Left ventricle myocardium inferior (tissue), 1 donor: ENCODE results near the gene CLIC5. TPM values are rescaled to one million over a fixed set of nuclear protein-coding genes. Genes with fewer than 3 reads are reported as not detected.

ENCODE experiments used
- DNase-seq: peaks from one replicate; pipeline ENCODE4 v3.0.0-alpha.2; 2020
- H3K27ac ChIP-seq: fragments of 200-600 bp; replicated peaks from 2 replicates; pipeline ENCODE4 v1.8.0; 2021
- H3K27me3 ChIP-seq: fragments of 200-600 bp; 2 replicates; pipeline ENCODE4 v1.8.0; 2021; ENCODE audit warnings: low read depth
- H3K36me3 ChIP-seq: fragments of 200-600 bp; 2 replicates; pipeline ENCODE4 v1.8.0; 2021
- H3K4me1 ChIP-seq: fragments of 200-600 bp; 2 replicates; pipeline ENCODE4 v1.8.0; 2021
- H3K4me3 ChIP-seq: fragments of 200-600 bp; 2 replicates; pipeline ENCODE4 v1.8.0; 2021; ENCODE audit warnings: mild to moderate bottlenecking, moderate library complexity
- H3K9me3 ChIP-seq: fragments of 200-600 bp; replicated peaks from 2 replicates; pipeline ENCODE4 v1.8.0; 2021
- CTCF ChIP-seq: fragments of 200-600 bp; IDR thresholded peaks from 2 replicates; pipeline ENCODE4 v1.8.0; 2021; ENCODE audit warnings: antibody characterized with exemption, mild to moderate bottlenecking, borderline replicate concordance
- intact Hi-C: fragments of 100-400 bp; cut with micrococcal nuclease; formaldehyde crosslinking; loops from one replicate; pipeline ENCODE4 v1.11.0; 2022
- total RNA-seq: library from RNA; stranded (reverse); fragmentation: NEBNext Ultra II Directional; extraction: Animal tissue kit (Norgen Biotek cat#: 25700); gene quantifications from one replicate; pipeline ENCODE4 v1.2.1, GENCODE V29; 2021
- donor health status: DM: no; HTN: yes; CAD: no; lungs with severe emphysema.

Gene CLIC5
- total RNA-seq, 1 donor from 2014 or later = 285 TPM

GRCh38 chr6:45882671-45883070 lies 133.0 kb downstream of the CLIC5 start:
- no peaks in the 10 kb centered on the region for H3K27me3 ChIP-seq
- TF ChIP-seq CTCF = no peak
- intact Hi-C loops = no loop called here

GRCh38 chr6:45881705-45882467 lies 133.8 kb downstream of the CLIC5 start:
- H3K27ac ChIP-seq = no peak overlapping the region
- no peak overlapping the region for H3K4me3 ChIP-seq
- no peaks in the 10 kb centered on the region for H3K27me3 ChIP-seq
- DNase-seq = no peak
- no peak for TF ChIP-seq CTCF
- H3K9me3 ChIP-seq = no peaks in the 10 kb centered on the region
- no peaks in the 10 kb centered on the region for H3K36me3 ChIP-seq
- peaks cover 21% of the 10 kb centered on the region for H3K4me1 ChIP-seq
- intact Hi-C loops = no loop called here

More at GRCh38 chr6:45882671-45883070, 133.0 kb downstream of the CLIC5 start:
- Histone ChIP-seq H3K4me1 (peaks cover 21% of the 10 kb centered on the region), H3K4me3 (no peak overlapping the region), H3K36me3 (no peaks in the 10 kb centered on the region), H3K27ac (no peak overlapping the region), H3K9me3 (no peaks in the 10 kb centered on the region)
- DNase-seq = no peak

- Histone ChIP-seq H3K27ac (peak overlapping the region; percentile 17), H3K9me3 (no peaks in the 10 kb centered on the region), H3K4me3 (no peak overlapping the region), H3K27me3 (no peaks in the 10 kb centered on the region), H3K36me3 (no peaks in the 10 kb centered on the region), H3K4me1 (peaks cover 21% of the 10 kb centered on the region)
- TF ChIP-seq CTCF = no peak
- intact Hi-C loops = no loop called here
- DNase-seq = no peak
Measured at GRCh38 chr6:45880676-45881075, 135.0 kb downstream of the CLIC5 start.

GRCh38 chr6:45880159-45880558 lies 135.5 kb downstream of the CLIC5 start:
- Histone ChIP-seq H3K27me3 (no peaks in the 10 kb centered on the region), H3K36me3 (no peaks in the 10 kb centered on the region), H3K27ac (peak overlapping the region; percentile 53), H3K9me3 (no peaks in the 10 kb centered on the region), H3K4me3 (no peak overlapping the region), H3K4me1 (peaks cover 21% of the 10 kb centered on the region)
- DNase-seq = peak; percentile 20
- intact Hi-C loops = no loop called here
- no peak for TF ChIP-seq CTCF

- H3K4me3 ChIP-seq = no peak overlapping the region
- peaks cover 21% of the 10 kb centered on the region for H3K4me1 ChIP-seq
- H3K9me3 ChIP-seq = no peaks in the 10 kb centered on the region
- H3K27ac ChIP-seq = no peak overlapping the region
- intact Hi-C loops = no loop called here
- no peak for TF ChIP-seq CTCF
- DNase-seq = no peak
- H3K36me3 ChIP-seq = no peaks in the 10 kb centered on the region
- no peaks in the 10 kb centered on the region for H3K27me3 ChIP-seq
Measured at GRCh38 chr6:45877970-45878590, 137.6 kb downstream of the CLIC5 start.
